GM15510 (cell line): ENCODE data around the gene LYRM1.

Experiments
- POLR2A ChIP-seq: IDR thresholded peaks from 3 replicates; pipeline ENCODE4 v1.6.1; 2011; ENCODE audit warnings: borderline replicate concordance; ENCODE audit not compliant: insufficient read length; ENCODE audit errors: extremely low read depth

Gene LYRM1

DNA sequence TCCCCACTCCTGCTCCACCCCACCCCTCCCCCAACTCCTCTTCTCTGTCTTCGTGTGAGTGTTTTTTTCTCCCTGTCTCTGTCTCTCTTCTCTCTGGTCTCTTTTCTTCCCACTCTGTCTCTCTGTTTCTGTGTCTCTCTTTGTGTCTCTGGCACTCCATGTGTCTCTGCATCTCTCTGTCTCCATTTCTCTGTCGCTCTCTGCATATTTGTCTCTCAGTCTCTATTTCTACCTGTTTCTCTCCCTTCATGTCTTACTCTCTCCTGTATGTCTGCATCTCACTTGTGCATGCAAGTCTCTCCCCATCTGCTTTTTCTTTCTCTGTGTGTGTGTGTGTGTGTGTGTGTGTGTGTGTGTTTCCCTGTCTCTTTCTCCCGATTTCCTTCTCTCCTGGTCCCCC is 68.2 kb downstream of the LYRM1 start:
- TF ChIP-seq POLR2A, result no peak

DNA sequence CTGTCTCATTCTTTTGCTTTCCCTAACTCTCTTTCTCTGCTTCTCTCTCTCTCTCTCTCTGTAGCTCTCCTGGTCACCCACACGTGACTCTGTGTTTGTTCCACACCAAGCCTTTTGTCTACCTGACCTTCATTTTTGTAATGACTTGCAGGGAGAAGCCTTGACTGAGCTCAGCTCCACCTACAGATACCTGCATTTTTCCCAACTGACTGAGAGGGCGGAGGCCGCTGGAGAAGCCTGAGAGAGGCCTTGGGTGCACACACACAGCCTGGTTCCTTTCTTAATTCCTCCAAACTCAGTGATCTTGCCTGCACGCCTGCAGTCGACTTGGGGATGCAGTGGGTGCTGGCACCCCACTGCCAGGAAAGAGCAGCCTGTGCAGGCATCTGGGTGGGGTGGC is 68.8 kb downstream of the LYRM1 start:
- TF ChIP-seq POLR2A, result no peak

DNA sequence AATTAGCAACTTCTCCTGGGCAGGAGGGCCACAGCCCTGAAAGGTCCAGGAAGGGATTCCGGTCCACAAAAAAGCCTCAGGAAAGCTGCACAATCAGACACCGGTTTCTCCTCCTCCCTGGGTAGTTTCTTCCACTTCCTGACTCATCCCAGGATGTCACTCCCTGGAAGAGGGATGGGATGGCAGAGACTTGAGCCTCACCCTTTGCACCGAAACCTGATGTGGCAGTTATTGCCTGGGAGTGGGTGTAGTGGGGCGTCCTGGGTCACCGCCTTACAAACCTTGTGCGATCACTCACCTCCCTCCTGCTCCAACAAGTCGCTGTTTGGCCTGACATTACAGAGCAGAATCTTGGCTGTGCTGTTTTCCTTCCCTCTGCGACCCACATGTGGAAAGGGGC is 70.8 kb downstream of the LYRM1 start:
- no peak for TF ChIP-seq POLR2A
